ENCODE results near the gene RGS16. TPM values are rescaled to one million over a fixed set of nuclear protein-coding genes. Genes with fewer than 3 reads are reported as not detected.

RGS16 gene
- total RNA-seq, 1 experiment from 2014 or later: 0.40 TPM

DNA sequence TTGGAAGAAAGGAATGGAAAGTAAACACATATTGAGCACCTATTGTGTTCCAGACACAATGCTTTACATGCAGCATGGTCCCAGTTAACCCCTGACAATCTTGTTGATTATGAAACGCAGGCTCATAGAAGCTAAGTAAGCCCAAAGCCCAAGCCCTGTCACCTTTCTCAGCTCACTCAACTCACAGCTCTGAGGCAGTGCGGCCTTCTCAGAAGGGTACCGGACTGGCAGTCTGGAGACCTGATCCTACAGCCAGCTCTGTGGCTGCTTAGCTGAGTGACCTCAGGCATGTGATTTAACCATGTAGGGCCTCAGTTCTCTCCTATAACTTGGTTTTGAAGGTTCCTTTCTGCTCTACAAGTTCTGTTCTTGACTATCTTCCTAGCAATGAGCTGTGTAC lies 14.7 kb downstream of the RGS16 start:
- no peaks in the 10 kb centered on the region for H3F3A ChIP-seq (ENCODE audit: low read length, unreplicated experiment)
- intact Hi-C loops (cut with micrococcal nuclease): no loop called here
- no peaks in the 10 kb centered on the region for H3K36me3 ChIP-seq (ENCODE audit: low read depth, low read length)
- H3K79me2 ChIP-seq (ENCODE audit: low read length): no peaks in the 10 kb centered on the region
- ChIA-PET CTCF (no interaction called here), POLR2A (ENCODE audit: unreplicated experiment) (no interaction called here)
- H3K27ac ChIP-seq (ENCODE audit: low read length): no peak overlapping the region
- H3K4me1 ChIP-seq (ENCODE audit: insufficient read depth, low read length): 0 out of 2 replicates have a peak, but pooled peaks cover 5% of the 10 kb centered on the region
- no peaks in the 10 kb centered on the region for H3K9me2 ChIP-seq (replicated peaks; ENCODE audit: low read length)
- H3K27me3 ChIP-seq (ENCODE audit: low read length): no peaks in the 10 kb centered on the region
- H2AFZ ChIP-seq (ENCODE audit: low read length): peak overlapping the region; percentile 98
- ATAC-seq (no peak), DNase-seq (no peak)
- no peaks in the 10 kb centered on the region for H4K20me1 ChIP-seq (ENCODE audit: low read length)
- H3K9ac ChIP-seq (ENCODE audit: low read length): no peak overlapping the region
- no peaks in the 10 kb centered on the region for H3K9me3 ChIP-seq (ENCODE audit: low read length)
- TF ChIP-seq EZH2 (IDR thresholded peaks at IDR 0.05; ENCODE audit: low read length, unreplicated experiment) (no peak), EZH2phosphoT487 (IDR thresholded peaks at IDR 0.05; ENCODE audit: borderline replicate concordance, low read length) (no peak)
- TF ChIP-seq, protein P1, sequence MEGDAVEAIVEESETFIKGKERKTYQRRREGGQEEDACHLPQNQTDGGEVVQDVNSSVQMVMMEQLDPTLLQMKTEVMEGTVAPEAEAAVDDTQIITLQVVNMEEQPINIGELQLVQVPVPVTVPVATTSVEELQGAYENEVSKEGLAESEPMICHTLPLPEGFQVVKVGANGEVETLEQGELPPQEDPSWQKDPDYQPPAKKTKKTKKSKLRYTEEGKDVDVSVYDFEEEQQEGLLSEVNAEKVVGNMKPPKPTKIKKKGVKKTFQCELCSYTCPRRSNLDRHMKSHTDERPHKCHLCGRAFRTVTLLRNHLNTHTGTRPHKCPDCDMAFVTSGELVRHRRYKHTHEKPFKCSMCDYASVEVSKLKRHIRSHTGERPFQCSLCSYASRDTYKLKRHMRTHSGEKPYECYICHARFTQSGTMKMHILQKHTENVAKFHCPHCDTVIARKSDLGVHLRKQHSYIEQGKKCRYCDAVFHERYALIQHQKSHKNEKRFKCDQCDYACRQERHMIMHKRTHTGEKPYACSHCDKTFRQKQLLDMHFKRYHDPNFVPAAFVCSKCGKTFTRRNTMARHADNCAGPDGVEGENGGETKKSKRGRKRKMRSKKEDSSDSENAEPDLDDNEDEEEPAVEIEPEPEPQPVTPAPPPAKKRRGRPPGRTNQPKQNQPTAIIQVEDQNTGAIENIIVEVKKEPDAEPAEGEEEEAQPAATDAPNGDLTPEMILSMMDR (conservative IDR thresholded peaks at IDR 0.05; ENCODE audit: low read depth, low read length): no peak
- peak overlapping the region; percentile 86; the same call in 1 of the 2 replicates for H3K4me2 ChIP-seq (ENCODE audit: low read length)
- no TSS peak for BruUV-seq (replicated peaks)
- no peak overlapping the region for H3K4me3 ChIP-seq (ENCODE audit: low read length)

DNA sequence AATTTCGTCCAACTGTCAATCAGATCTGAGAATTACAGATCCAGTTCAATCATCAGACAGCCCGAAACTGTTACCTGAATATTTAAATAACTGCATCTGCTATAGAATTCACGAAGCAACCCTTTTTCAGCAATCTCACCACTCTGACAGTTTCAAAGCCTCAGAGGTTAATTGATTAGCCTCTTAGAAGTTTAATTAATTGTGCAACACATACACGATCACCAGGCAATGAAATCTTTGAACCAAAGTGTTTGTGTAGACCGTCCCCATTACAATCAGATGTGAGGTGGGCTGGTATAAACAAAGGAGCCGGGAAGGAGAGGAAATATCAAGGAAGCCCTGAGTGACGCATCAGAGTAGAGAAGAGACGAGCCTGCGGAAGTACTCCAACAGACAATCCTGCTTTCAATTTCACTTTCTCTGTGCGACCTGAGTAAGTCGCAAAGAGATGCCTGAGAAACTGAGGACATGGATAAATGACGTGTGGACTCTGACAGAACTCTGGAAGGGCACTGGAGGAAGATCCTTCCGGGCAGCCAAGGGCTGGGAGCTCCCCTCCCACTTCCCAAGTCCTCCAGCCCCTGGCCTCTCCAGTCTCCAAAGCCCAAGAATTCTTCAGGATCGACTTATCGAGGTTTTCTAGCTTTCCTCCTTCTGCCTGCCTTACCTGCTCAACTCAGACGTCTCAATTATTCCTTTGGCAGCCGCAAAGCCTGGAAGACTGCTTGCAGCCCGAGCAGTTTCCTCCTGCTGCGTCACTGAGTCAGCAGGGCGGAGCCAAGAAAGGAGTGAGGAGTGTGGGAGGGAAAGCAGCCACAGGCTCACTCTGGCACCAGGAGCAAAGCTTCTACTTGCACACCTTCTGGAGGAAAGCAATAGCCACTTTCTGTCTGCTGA lies 15.4 kb downstream of the RGS16 start, which contains the start of gene RNASEL:
Gene RNASEL, minus strand, starts transcription at position 757 of the 897 bp plus-strand sequence. CDS start 2,450 bp downstream, outside the sequence.
- H4K20me1 ChIP-seq (ENCODE audit: low read length): no peaks in the 10 kb centered on the region
- H3K9me3 ChIP-seq (ENCODE audit: low read length): no peaks in the 10 kb centered on the region
- H3K36me3 ChIP-seq (ENCODE audit: low read depth, low read length): no peaks in the 10 kb centered on the region
- TF ChIP-seq, protein P1 (conservative IDR thresholded peaks at IDR 0.05; ENCODE audit: low read depth, low read length): no peak
- TF ChIP-seq EZH2phosphoT487 (IDR thresholded peaks at IDR 0.05; ENCODE audit: borderline replicate concordance, low read length): no peak
- TF ChIP-seq EZH2 (IDR thresholded peaks at IDR 0.05; ENCODE audit: low read length, unreplicated experiment): no peak
- H3K79me2 ChIP-seq (ENCODE audit: low read length): no peaks in the 10 kb centered on the region
- H3K4me1 ChIP-seq (ENCODE audit: insufficient read depth, low read length): 0 out of 2 replicates have a peak, but pooled peaks cover 5% of the 10 kb centered on the region
- peak within 1 kb of the TSS; percentile 86 for H3K4me2 ChIP-seq (ENCODE audit: low read length)
- H3K27ac ChIP-seq (ENCODE audit: low read length): peak within 1 kb of the TSS; percentile 28
- DNase-seq: peak; percentile 57
- peak within 1 kb of the TSS; percentile 53 for H3K9ac ChIP-seq (ENCODE audit: low read length)
- ATAC-seq: peak; percentile 97
- H3K27me3 ChIP-seq (ENCODE audit: low read length): no peaks in the 10 kb centered on the region
- peak within 1 kb of the TSS; percentile 98 for H2AFZ ChIP-seq (ENCODE audit: low read length)
- no peaks in the 10 kb centered on the region for H3F3A ChIP-seq (ENCODE audit: low read length, unreplicated experiment)
- ChIA-PET POLR2A (ENCODE audit: unreplicated experiment) (no interaction called here), CTCF (interaction anchor here (0.5 kb wide), 1 partner anchor 20 kb away, joined by 3 read pairs; no protein-coding TSS in a partner anchor)
- BruUV-seq (replicated peaks): no TSS peak
- peak within 1 kb of the TSS; percentile 85 for H3K4me3 ChIP-seq (ENCODE audit: low read length)
- no peaks in the 10 kb centered on the region for H3K9me2 ChIP-seq (replicated peaks; ENCODE audit: low read length)
- intact Hi-C loops (cut with micrococcal nuclease): no loop called here

Measured in PC-3 (cell line).